Endodermal cell (in vitro differentiated cells): ENCODE measurements around the gene GATA3. TPM values are rescaled to one million over a fixed set of nuclear protein-coding genes. Genes with fewer than 3 reads are reported as not detected.

Experiments
- DNase-seq: peaks from one replicate; pipeline ENCODE4 v3.0.0-alpha.2; 2017
- H3K27ac ChIP-seq: 2 replicates; pipeline ENCODE4 v1.5.1; 2013; ENCODE audit warnings: mild to moderate bottlenecking, low read depth, low read length, moderate library complexity
- H3K27me3 ChIP-seq: 2 replicates; pipeline ENCODE4 v1.6.1; 2013; ENCODE audit warnings: mild to moderate bottlenecking, low read length, moderate library complexity; ENCODE audit not compliant: insufficient read depth, control insufficient read depth, poor library complexity, severe bottlenecking
- H3K36me3 ChIP-seq: 2 replicates; pipeline ENCODE4 v1.7.0; 2013; ENCODE audit warnings: mild to moderate bottlenecking, low read length, moderate library complexity; ENCODE audit not compliant: control insufficient read depth, insufficient read depth
- H3K4me1 ChIP-seq: one replicate; pipeline ENCODE4 v1.7.0; 2013; ENCODE audit warnings: low read length; ENCODE audit not compliant: control insufficient read depth, insufficient read depth
- H3K4me3 ChIP-seq: 2 replicates; pipeline ENCODE4 v1.5.1; 2013; ENCODE audit warnings: mild to moderate bottlenecking, low read length, moderate library complexity
- H3K9ac ChIP-seq: 2 replicates; pipeline ENCODE4 v1.6.1; 2013; ENCODE audit warnings: mild to moderate bottlenecking, low read length, moderate library complexity; ENCODE audit not compliant: poor library complexity, severe bottlenecking; ENCODE audit errors: extremely low read depth
- H3K9me3 ChIP-seq: 2 replicates; pipeline ENCODE4 v1.6.1; 2013; ENCODE audit warnings: mild to moderate bottlenecking, low read length, moderate library complexity; ENCODE audit not compliant: control insufficient read depth
- H3K27ac Mint-ChIP-seq: 2 replicates; pipeline ENCODE4 v1.8.0; 2020; ENCODE audit warnings: mixed read lengths
- H3K27me3 Mint-ChIP-seq: 2 replicates; pipeline ENCODE4 v1.8.0; 2021; ENCODE audit warnings: mild to moderate bottlenecking, mixed read lengths; ENCODE audit not compliant: insufficient read depth
- H3K36me3 Mint-ChIP-seq: 2 replicates; pipeline ENCODE4 v1.8.0; 2020; ENCODE audit warnings: low read depth, mixed read lengths
- H3K4me1 Mint-ChIP-seq: 2 replicates; pipeline ENCODE4 v1.8.0; 2020; ENCODE audit warnings: mixed read lengths
- H3K4me3 Mint-ChIP-seq: 2 replicates; pipeline ENCODE4 v1.8.0; 2020; ENCODE audit warnings: mild to moderate bottlenecking, moderate library complexity, mixed read lengths
- H3K9me3 Mint-ChIP-seq: 2 replicates; pipeline ENCODE4 v1.8.0; 2020; ENCODE audit warnings: mild to moderate bottlenecking, mixed read lengths
- WGBS, 2 experiments: methylation state at CpG; one replicate each; pipeline versions ENCODE4 v1.1.5 to v1.1.7; 2013; ENCODE audit warnings: missing lambda C conversion rate in 2 of 2, mixed read lengths in 1 of 2; ENCODE audit not compliant: insufficient coverage in 1 of 2, insufficient read length in 1 of 2; 5-methylcytosine and 5-hydroxymethylcytosine counted together
- long read RNA-seq, 4 experiments: library from polyadenylated mRNA in 2 of 4; library from RNA in 1 of 4; library from capped mRNA in 1 of 4; stranded (forward) in 3 of 4; unstranded in 1 of 4; transcript quantifications; one replicate each; pipeline ENCODE4 v2.0.0, GENCODE V29; 2020 to 2021; ENCODE audit warnings: inconsistent platforms in 1 of 4
- polyA plus RNA-seq, 2 experiments: library from polyadenylated mRNA; stranded (reverse); fragments of 50-300 nt; gene quantifications; one replicate each; pipeline ENCODE4 v1.2.3, GENCODE V29; 2013
- total RNA-seq, 2 donors: library from RNA; stranded (reverse); fragmentation: NEBNext Ultra II Directional in 1 of 2; extraction: Animal tissue kit (Norgen Biotek cat#: 25700) in 1 of 2; gene quantifications; 2 replicates in 1 of 2; 3 replicates in 1 of 2; pipeline ENCODE4 v1.2.1, GENCODE V29; 2021
- TF ChIP-seq, protein P1 (sequence below): fragments of 200-600 bp; sonication (generic); conservative IDR thresholded peaks from 2 replicates; pipeline ENCODE4 v1.5.0; 2021; ENCODE audit warnings: antibody characterized with exemption, mild to moderate bottlenecking

Gene GATA3
- total RNA-seq: 100 to 1,000 TPM in 1 of 2 donors, 10 to 100 TPM in 1; 51.3 to 103 TPM
- polyA plus RNA-seq (2013, experiment 1 of 2): 6.0 TPM
- 6.7 TPM for polyA plus RNA-seq (2013, experiment 2 of 2)
- long read RNA-seq, experiment 1, transcript GATA3-201 (6 exons, 2,650 nt): minor isoform, 7 of 58 reads
- long read RNA-seq, experiment 1, transcript GATA3-202 (6 exons, 3,123 nt): major isoform, 10 of 58 reads
- long read RNA-seq, experiment 1, partial matches to known transcripts: 31 of 58 reads
- long read RNA-seq, experiment 1, other reads (novel, unspliced or antisense): 10 of 58 reads
- long read RNA-seq, experiment 2, transcript GATA3-201 (6 exons, 2,650 nt): minor isoform, 35 of 166 reads
- long read RNA-seq, experiment 2, transcript GATA3-202 (6 exons, 3,123 nt): major isoform, 88 of 166 reads
- long read RNA-seq, experiment 2, partial matches to known transcripts: 8 of 166 reads
- long read RNA-seq, experiment 2, other reads (novel, unspliced or antisense): 35 of 166 reads
- long read RNA-seq, experiment 3, transcript GATA3-202 (6 exons, 3,123 nt): major isoform, 39 of 74 reads
- long read RNA-seq, experiment 3, transcript GATA3-201 (6 exons, 2,650 nt): minor isoform, 9 of 74 reads
- long read RNA-seq, experiment 3, partial matches to known transcripts: 13 of 74 reads
- long read RNA-seq, experiment 3, other reads (novel, unspliced or antisense): 13 of 74 reads
- long read RNA-seq, experiment 4, partial matches to known transcripts: 2 of 2 reads
- long read RNA-seq, experiment 4, other reads (novel, unspliced or antisense): 0 of 2 reads

GRCh38 chr10:8054494-8055407 is at the start of gene GATA3:
Gene GATA3, plus strand, starts transcription at chr10:8054688. Its CDS starts 968 bp downstream, at chr10:8055656.
- Histone ChIP-seq H3K36me3 (peaks cover 13% of the 10 kb centered on the region), H3K27ac (no peak within 1 kb of the TSS), H3K9ac (peak within 1 kb of the TSS; percentile 57), H3K27me3 (peaks cover 62% of the 10 kb centered on the region), H3K4me3 (peak within 1 kb of the TSS; percentile 97), H3K9me3 (no peaks in the 10 kb centered on the region), H3K4me1 (peaks cover 16% of the 10 kb centered on the region)
- TF ChIP-seq, protein P1, sequence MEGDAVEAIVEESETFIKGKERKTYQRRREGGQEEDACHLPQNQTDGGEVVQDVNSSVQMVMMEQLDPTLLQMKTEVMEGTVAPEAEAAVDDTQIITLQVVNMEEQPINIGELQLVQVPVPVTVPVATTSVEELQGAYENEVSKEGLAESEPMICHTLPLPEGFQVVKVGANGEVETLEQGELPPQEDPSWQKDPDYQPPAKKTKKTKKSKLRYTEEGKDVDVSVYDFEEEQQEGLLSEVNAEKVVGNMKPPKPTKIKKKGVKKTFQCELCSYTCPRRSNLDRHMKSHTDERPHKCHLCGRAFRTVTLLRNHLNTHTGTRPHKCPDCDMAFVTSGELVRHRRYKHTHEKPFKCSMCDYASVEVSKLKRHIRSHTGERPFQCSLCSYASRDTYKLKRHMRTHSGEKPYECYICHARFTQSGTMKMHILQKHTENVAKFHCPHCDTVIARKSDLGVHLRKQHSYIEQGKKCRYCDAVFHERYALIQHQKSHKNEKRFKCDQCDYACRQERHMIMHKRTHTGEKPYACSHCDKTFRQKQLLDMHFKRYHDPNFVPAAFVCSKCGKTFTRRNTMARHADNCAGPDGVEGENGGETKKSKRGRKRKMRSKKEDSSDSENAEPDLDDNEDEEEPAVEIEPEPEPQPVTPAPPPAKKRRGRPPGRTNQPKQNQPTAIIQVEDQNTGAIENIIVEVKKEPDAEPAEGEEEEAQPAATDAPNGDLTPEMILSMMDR: no peak
- Mint-ChIP-seq H3K36me3 (peaks cover 37% of the 10 kb centered on the region), H3K9me3 (no peaks in the 10 kb centered on the region), H3K4me1 (peaks cover 47% of the 10 kb centered on the region), H3K27me3 (peaks cover 69% of the 10 kb centered on the region), H3K4me3 (peak within 1 kb of the TSS; percentile 86), H3K27ac (peak within 1 kb of the TSS; percentile 92)
- WGBS, 2 experiments: 0% methylated on average over 10 to 65 of the region's 65 CpGs
- DNase-seq: peak; percentile 88

DNA sequence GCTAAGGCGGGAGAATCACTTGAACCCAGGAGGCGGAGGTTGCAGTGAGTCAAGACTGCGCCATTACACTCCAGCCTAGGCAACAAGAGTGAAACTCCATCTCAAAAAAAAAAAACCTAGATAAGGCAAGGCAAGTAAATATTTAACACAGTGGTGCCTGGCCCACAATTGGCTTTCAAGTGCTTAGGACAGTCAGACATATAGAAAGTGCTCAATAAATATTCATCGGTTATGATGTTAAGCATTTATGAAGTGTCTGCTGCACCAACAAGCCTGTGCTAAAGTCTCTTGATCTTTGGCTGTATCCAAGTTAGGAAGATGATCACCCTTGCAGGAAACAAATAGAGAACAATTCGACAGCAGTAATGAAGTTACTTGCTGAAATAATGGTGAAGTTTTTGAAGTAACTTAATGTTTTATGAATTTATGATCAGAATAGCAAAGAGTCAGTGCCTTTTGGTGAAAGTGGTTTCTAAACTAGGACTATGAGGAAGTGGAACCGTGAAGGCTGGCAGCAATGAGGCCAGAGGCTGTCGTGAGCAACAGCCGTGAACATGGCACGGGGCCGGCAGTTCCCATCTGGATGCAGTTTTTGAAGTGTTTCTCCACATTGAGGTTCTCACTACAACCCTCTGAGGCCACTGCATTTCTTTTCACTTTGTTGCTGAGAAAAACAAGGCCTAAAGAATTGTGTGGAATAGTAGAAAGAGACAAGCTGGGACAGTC is 48.1 kb upstream of the GATA3 start:
- peaks cover 10% of the 10 kb centered on the region for H3K36me3 ChIP-seq
- Mint-ChIP-seq H3K27me3 (peaks cover 2% of the 10 kb centered on the region), H3K4me1 (no peaks in the 10 kb centered on the region), H3K4me3 (no peak overlapping the region), H3K36me3 (peaks cover 18% of the 10 kb centered on the region), H3K27ac (no peak overlapping the region), H3K9me3 (peaks cover 14% of the 10 kb centered on the region)
- 83 to 91% methylated on average over 7 to 10 of the region's 10 CpGs for WGBS, 2 experiments
- no peaks in the 10 kb centered on the region for H3K4me1 ChIP-seq
- TF ChIP-seq, protein P1: no peak
- no peak overlapping the region for H3K27ac ChIP-seq
- H3K4me3 ChIP-seq: no peak overlapping the region
- H3K27me3 ChIP-seq: no peaks in the 10 kb centered on the region
- H3K9ac ChIP-seq: no peak overlapping the region
- peaks cover 19% of the 10 kb centered on the region for H3K9me3 ChIP-seq
- DNase-seq: no peak
